ENCODE measurements around the gene ZNF335.
"Not testable (repeated sequence)": the region's sequence is repeated elsewhere in the genome, so short reads cannot be mapped to it uniquely, and the experiment has no call there.

Gene ZNF335

DNA sequence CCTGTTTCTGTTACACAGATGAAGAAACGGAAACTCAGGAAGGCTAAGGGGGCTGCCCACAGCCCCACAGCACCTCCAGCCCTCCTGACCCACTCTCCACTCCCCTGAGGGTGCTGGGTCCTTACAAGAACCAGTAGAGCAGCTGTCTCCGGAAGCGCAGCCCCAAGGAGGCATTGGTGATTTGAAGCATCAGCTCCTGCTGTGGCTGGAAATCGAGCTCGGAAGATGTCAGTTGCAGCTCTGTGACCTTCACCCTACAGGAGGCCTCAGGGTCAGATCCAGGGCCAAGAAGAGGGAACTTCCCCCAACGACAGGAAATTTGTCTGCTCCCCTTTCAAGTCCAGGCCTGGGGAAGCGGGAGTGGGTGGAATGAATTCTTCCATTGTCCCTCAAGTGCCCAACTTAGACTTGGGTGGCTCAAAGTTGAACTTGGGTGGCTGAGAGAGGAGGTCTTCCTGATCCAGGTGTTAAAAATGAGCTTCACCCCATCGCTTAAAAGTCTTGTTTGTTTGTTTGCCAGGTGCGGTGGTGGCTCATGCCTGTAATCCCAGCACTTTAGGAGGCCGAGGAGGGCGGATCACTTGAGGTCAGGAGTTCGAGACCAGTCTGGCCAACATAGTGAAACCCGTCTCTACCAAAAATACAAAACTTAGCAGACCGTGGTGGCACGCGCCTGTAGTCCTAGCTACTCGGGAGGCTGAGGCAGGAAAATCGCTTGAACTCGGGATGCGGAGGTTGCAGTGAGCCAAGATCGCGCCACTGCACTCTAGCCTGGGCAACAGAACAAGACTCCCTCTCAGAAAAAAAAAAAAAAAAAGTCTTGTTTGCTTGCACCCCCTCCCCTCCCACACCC is 62.0 kb downstream of the ZNF335 start:
- DNase-seq (ENCODE audit: low read depth): no peak

DNA sequence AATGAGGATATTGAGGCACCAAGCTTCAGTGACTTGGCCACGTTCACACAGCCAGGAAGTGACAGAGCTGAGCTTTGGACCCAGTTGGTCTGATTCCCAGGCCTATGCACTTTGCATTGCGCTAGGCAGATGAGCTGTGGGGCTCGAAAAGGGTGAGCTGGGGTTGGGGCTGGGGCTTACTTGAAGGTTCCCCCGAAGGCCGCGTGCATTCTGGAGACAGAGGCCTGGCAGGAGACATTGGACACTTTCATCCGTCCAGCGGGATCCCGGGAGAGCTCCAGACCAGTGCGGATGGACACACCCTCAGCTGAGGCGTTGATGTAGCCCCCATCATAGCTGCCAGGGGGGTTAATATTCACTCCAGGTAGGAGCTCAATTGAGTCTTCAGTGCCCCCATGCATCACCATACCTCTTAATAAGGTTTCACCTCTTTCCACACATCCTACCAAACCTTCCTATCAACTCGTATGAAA is 62.6 kb downstream of the ZNF335 start:
- no peak for DNase-seq (ENCODE audit: low read depth)

DNA sequence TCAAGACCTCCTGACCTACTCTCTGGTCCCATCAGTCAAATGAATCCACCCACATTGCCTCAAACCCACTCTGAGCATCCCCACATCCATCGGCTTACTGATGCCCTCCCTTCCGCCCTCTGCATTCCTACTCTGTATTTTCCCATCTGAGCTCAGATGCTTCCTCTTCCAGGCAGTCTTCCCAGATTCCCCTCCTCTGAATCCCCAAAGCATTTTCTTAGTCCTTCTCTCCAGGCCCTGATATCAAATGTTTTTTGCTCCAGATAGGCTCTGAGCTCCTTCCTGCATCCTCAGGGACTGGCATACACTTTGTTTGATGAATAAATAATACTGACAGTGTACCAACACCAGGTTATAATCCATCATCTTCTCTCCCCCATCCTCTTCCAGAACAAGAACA is 63.9 kb downstream of the ZNF335 start:
- no peak for DNase-seq (ENCODE audit: low read depth)

DNA sequence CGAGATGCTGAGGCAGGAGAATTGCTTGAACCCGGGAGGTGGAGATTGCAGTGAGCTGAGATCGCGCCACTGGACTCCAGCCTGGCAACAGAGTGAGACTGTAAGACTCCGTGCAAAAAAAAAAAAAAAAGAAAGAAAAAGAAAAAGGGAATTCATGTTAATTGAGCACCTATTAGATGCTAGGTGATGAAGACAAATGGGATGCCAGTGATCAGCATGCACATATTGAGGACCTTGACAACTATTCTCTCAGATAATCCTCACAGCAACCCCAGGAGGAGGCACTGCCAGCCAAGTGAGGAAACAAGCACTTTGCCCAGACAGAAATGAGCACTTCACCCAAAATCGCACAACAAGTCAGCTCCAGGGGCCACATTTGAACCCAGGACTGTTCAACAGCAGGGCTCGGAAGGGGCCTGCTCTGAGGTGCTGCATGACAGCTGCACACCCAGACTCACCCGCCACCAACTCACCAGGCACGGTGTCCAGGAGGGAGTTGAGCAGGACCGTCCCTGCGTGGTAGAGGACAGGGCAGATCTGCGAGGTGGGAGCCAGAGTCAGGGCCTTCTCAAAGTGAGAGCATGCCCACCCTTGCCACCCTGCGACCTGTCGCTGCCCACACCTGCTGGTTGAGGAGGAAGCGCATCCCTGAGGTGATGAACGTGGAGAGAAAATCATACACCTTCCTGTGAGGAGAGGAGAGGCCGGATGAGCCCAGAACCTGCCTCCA is 64.6 kb downstream of the ZNF335 start:
- DNase-seq (ENCODE audit: low read depth): no peak

DNA sequence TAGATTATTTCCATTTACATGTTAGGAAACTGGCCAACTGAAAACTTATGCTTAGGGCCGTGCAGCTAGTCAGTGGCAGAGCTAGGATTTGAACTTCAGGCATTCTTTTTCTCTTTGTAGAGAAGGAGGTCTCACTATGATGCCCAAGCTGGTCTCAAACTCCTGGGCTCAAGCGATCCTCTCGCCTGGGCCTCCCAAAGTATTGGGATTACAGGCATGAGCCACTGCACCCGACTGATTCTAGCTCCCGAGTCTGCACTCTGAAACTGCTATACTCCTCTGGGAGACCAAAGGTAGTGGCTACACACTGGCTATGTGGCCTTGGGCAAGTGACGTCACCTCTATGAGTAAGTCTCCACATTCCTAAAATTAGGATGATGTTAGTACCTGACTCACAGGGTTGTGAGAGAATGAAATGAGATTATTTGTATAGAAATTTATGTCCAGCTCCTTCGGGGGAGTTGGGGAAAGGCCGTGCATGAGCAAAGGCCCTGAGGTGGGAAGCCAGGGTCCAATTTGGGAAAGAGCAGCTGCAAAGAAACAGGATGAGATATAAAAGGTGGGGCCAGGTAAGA is 66.4 kb downstream of the ZNF335 start:
- DNase-seq (ENCODE audit: low read depth): no peak

DNA sequence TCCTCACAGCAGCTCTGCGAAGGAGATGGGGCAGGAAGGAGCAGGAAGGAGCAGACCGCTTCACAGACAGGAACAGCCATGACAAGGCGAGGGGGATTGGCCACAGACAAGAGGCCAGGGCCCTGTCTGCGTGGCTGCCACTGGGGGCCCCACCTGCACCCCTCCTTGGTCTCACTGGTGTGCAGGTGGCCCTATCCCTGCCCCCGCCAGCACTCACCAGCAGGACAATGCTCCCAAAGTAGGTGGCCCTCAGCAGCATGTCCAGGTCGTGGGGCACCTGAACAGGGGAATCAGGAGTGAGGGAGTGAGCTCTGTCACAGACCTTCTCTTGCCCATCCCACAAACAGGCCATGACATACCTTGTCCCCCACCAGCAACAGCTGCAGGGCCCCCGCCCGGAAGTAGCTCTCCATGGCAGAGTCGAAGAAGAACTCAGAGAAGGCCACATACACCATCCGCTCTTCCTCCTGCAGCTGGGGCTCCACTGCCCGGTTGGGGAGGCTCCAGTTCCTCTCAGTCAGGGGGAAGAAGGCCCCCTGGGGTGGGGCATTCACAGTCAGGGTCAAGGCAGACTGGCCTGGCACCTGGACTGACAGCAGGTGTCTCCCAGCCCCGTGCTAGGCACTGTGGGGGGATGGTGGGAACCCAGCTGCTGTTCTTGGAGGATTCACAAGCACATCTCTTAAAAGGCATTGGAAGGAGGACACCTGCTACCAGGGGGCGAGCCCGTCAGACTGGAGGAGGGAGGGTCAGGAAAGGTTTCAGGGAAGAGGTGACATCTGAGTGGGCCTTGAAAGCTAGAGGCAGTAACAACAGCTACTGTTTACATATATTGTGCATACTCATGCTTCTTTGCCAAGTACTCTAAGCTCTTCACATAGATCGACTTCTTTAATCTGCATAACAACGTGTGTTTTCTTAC is 67.2 kb downstream of the ZNF335 start:
- DNase-seq (ENCODE audit: low read depth): no peak

DNA sequence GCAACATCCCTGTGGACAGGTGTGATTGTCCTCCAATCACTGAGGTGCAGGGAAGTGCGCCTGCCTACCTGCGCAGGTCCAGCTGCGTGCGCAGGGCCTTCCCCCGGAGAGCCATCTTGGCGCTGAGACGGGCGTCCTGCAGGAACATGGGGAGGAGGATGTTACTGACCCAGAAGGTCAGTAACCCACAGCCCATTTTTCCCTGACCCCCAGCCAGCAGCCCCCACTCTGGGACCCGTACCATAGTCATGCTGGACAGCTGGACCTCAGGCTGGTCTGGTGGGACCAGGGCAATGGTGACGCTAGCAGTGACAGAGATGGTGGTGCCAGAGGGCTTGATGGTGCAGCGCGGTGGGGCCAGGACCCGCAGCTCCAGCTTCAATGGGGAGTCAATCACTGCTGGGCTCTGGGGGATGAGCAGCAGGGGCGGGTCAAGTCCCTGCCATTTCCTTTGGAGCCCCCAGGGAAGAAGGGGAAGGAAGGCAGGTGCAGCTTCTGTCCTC is 69.8 kb downstream of the ZNF335 start:
- DNase-seq (ENCODE audit: low read depth): no peak

DNA sequence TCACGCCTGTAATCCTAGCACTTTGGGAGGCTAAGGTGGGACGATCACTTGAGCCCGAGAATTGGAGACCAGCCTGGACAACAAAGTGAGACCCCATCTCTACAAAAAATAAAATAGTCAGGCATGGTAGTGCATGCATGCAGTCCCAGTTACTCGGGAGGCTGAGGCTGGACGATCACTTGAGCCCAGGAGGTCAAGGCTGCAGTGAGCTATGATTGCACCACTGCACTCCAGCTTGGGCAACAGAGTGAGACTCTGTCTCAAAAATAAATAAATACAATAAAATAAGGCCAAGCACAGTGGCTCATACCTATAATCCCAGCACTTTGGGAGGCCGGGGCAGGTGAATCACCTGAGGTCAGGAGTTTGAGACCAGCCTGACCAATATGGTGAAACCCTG is 70.7 kb downstream of the ZNF335 start:
- not testable (repeated sequence) for DNase-seq (ENCODE audit: low read depth)

DNA sequence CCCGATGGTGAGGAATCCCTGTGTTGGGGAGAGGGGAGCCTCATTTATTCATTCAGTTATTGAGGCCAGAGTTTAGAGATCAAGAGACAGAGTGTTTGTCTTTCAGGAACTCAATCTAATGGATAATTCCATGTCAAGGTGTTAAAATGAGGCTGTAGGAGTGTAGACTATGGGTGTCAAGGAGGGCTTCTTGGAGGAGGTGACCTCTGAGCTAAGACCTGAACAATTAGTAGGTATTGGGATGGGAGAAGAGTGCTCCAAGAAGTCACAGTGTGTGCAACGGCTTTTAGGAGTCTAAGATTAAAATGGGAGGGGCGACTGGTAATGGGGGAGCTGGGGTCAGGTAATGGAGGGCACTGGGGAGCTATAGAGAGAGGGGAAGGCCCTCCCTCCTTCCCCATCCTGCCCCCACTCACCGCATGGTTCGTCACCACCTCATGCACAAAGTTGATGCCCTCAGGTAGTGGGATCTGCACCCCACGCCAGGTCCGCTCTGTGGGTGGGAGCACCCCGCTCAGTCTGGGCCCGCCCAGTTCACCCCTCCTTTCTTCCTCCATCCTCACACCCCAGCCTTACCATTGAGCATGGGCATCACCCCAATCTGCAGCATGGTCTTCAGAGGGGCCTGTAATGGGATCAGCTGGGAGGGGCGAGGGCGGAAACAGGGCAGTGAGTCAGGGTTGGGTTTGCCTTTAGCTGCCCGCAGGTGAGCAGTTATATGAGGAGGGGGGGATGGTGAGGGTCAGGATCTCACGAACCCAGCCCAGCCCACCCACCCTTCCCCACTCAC is 72.8 kb downstream of the ZNF335 start:
- DNase-seq (ENCODE audit: low read depth): no peak

Data from stimulated activated CD8-positive, alpha-beta memory T cell treated with anti-CD3 and anti-CD28 coated beads, Interleukin-15, amount 100 ng/mL, for 24 hours (primary cell).